HG03064 (cell line): ENCODE measurements around the gene CREB5.

ENCODE experiments used
- ATAC-seq: cut with Tn5 transposase; IDR thresholded peaks from one replicate; pipeline ENCODE4 v1.9.1; 2021; ENCODE audit warnings: low read depth; ENCODE audit not compliant: unreplicated experiment

The CREB5 gene

GRCh38 chr7:28474282-28474638 is 61.9 kb downstream of the CREB5 start:
- no peak for ATAC-seq

GRCh38 chr7:28474640-28475039 is 62.3 kb downstream of the CREB5 start:
- no peak for ATAC-seq

GRCh38 chr7:28477041-28477442 is 64.7 kb downstream of the CREB5 start:
- no peak for ATAC-seq

- ATAC-seq = no peak
These were observed 66.3 kb downstream of the CREB5 start for GRCh38 chr7:28478656-28479055.

GRCh38 chr7:28479507-28479947 is 67.2 kb downstream of the CREB5 start:
- ATAC-seq = peak; percentile 68

GRCh38 chr7:28480595-28480994 is 68.3 kb downstream of the CREB5 start:
- ATAC-seq = no peak

GRCh38 chr7:28481091-28481926 is 69.0 kb downstream of the CREB5 start:
- peak; percentile 72 for ATAC-seq

GRCh38 chr7:28483112-28483511 is 70.8 kb downstream of the CREB5 start:
- no peak for ATAC-seq

- ATAC-seq = no peak
These were observed 71.7 kb downstream of the CREB5 start for GRCh38 chr7:28483908-28484605.

- no peak for ATAC-seq
These were observed 72.3 kb downstream of the CREB5 start for GRCh38 chr7:28484606-28484935.

- ATAC-seq = no peak
These were observed 75.2 kb downstream of the CREB5 start for GRCh38 chr7:28487487-28487886.

GRCh38 chr7:28488061-28488791 is 75.9 kb downstream of the CREB5 start:
- no peak for ATAC-seq

GRCh38 chr7:28490831-28491230 is 78.5 kb downstream of the CREB5 start:
- ATAC-seq = no peak

GRCh38 chr7:28493477-28493876 is 81.2 kb downstream of the CREB5 start:
- no peak for ATAC-seq

- no peak for ATAC-seq
These were observed 84.7 kb downstream of the CREB5 start for GRCh38 chr7:28497009-28497408.

- no peak for ATAC-seq
These were observed 86.3 kb downstream of the CREB5 start for GRCh38 chr7:28498636-28499035.

GRCh38 chr7:28500138-28500537 is 87.8 kb downstream of the CREB5 start:
- no peak for ATAC-seq

- ATAC-seq = no peak
These were observed 90.1 kb downstream of the CREB5 start for GRCh38 chr7:28502408-28502807.

- ATAC-seq = no peak
These were observed 91.1 kb downstream of the CREB5 start for GRCh38 chr7:28503396-28503795.

- no peak for ATAC-seq
These were observed 92.7 kb downstream of the CREB5 start for GRCh38 chr7:28505014-28505413.

- ATAC-seq = no peak
These were observed 93.5 kb downstream of the CREB5 start for GRCh38 chr7:28505867-28506266.
